Sigmoid colon (tissue), 7 donors: ENCODE measurements around the gene PLPP2. TPM values are rescaled to one million over a fixed set of nuclear protein-coding genes. Genes with fewer than 3 reads are reported as not detected.
"Not testable (repeated sequence)": the region's sequence is repeated elsewhere in the genome, so short reads cannot be mapped to it uniquely, and the experiment has no call there.

Experiments used
- DNase-seq: peaks from one replicate; pipeline ENCODE4 v3.0.0-alpha.2; 2019
- H3K27ac ChIP-seq, 4 donors: fragments of 200-600 bp; sonication (generic); one replicate each; pipeline ENCODE4 v1.5.1; 2016 to 2019; ENCODE audit warnings: mild to moderate bottlenecking in 1 of 4
- H3K27me3 ChIP-seq, 3 donors: fragments of 200-600 bp; sonication (generic); one replicate each; pipeline ENCODE4 v1.5.1; 2019; ENCODE audit warnings: mild to moderate bottlenecking in 1 of 3
- H3K36me3 ChIP-seq, 4 donors: fragments of 200-600 bp; sonication (generic); one replicate each; pipeline ENCODE4 v1.5.1; 2016 to 2019
- H3K4me1 ChIP-seq, 4 donors: fragments of 200-600 bp; sonication (generic); one replicate each; pipeline ENCODE4 v1.5.1; 2017 to 2019
- H3K4me3 ChIP-seq, 4 donors: fragments of 200-600 bp; sonication (generic); one replicate each; pipeline ENCODE4 v1.5.1; 2017 to 2019; ENCODE audit warnings: mild to moderate bottlenecking in 2 of 4, moderate library complexity in 1 of 4
- H3K9me3 ChIP-seq, 4 donors: fragments of 200-600 bp in 3 of 4; sonication (generic) in 3 of 4; one replicate each; pipeline versions ENCODE4 v1.5.1 to v1.6.1; 2013 to 2019
- CTCF ChIP-seq, 4 experiments: fragments of 450-650 bp in 3 of 4; fragments of 200-600 bp in 1 of 4; IDR thresholded peaks; one replicate each; pipeline ENCODE4 v1.5.1; 2016 to 2019; ENCODE audit warnings: antibody characterized with exemption in 4 of 4, mild to moderate bottlenecking in 3 of 4, moderate library complexity in 2 of 4
- EP300 ChIP-seq, 4 donors: sonication (generic); formaldehyde crosslinking; IDR thresholded peaks; one replicate each; pipeline ENCODE4 v1.6.1; 2017; ENCODE audit warnings: antibody characterized with exemption in 4 of 4
- POLR2A ChIP-seq, 2 donors: fragments of 450-650 bp; IDR thresholded peaks; one replicate each; pipeline ENCODE4 v1.6.1; 2016; ENCODE audit warnings: antibody characterized with exemption in 2 of 2, mild to moderate bottlenecking in 2 of 2, moderate library complexity in 2 of 2
- POLR2AphosphoS5 ChIP-seq, 4 donors: sonication (generic); formaldehyde crosslinking; IDR thresholded peaks; one replicate each; pipeline ENCODE4 v1.6.1; 2017; ENCODE audit warnings: antibody characterized with exemption in 4 of 4
- WGBS, 2 donors: extraction: QIAGEN DNeasy Blood & Tissue Kit; methylation state at CpG; one replicate each; pipeline ENCODE4 v1.1.7; 2013; 5-methylcytosine and 5-hydroxymethylcytosine counted together
- intact Hi-C: fragments of 100-400 bp; cut with DNase I; formaldehyde crosslinking; loops from one replicate; pipeline ENCODE4 v1.15.1; 2023
- polyA plus RNA-seq, 3 donors: library from polyadenylated mRNA; stranded (reverse); fragments of 200-250 nt; gene quantifications; one replicate each; pipeline ENCODE4 v1.2.3, GENCODE V29; 2013
- total RNA-seq, 4 donors: library from RNA; depleted of rRNA; stranded (reverse); fragments of >200 nt; gene quantifications; one replicate each; pipeline ENCODE4 v1.1.0, GENCODE V29; 2016
- donor health status: healthy with polysubstance abuse.
- donor health status: Bipolar disorder and iron deficiency.
- donor health status: healthy.

Gene PLPP2
- total and polyA plus RNA-seq, 7 donors, result 1.6 to 111 (median 3.6) TPM

DNA sequence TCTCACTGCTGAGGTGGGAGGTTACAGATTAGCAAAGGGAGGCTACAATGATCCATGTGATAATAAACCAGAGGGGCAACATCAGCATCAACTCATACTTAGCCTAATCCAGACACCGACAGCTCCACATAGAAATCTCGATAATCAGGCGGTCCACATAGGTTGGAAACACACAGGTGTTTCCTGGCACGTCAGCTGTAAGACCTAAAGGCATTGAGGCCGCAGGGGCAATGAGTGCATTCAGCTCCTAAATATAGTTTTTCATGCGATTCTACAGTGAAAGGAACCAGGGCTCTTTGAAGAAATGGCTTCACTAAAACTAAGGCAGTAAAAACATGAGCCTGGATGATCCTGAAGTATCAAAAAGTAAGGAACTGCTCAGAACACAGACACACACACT is 19.3 kb downstream of the PLPP2 start:
- H3K4me3 ChIP-seq, result no peak overlapping the region
- no peak overlapping the region for H3K27ac ChIP-seq
- DNase-seq, result no peak
- H3K27me3 ChIP-seq, result peaks cover 2 to 27% (median 26%) of the 10 kb centered on the region in 3 donors
- peaks cover 0 to 9% (median 5%) of the 10 kb centered on the region in 4 donors for H3K4me1 ChIP-seq
- H3K36me3 ChIP-seq, result no peaks in the 10 kb centered on the region
- WGBS, 2 donors, result 47 to 75% methylated on average over 6 of the region's 6 CpGs
- H3K9me3 ChIP-seq, result no peaks in the 10 kb centered on the region
- no peak for TF ChIP-seq CTCF (IDR thresholded peaks at IDR 0.05)
- no peak for TF ChIP-seq POLR2AphosphoS5 (IDR thresholded peaks at IDR 0.05)
- no peak for TF ChIP-seq POLR2A (IDR thresholded peaks at IDR 0.05)
- no peak for TF ChIP-seq EP300 (IDR thresholded peaks at IDR 0.05)
- intact Hi-C loops, result no loop called here

GRCh38 chr19:270766-271318 is 20.4 kb downstream of the PLPP2 start:
- DNase-seq, H3K36me3 ChIP-seq, H3K27ac ChIP-seq, H3K4me3 ChIP-seq, H3K9me3 ChIP-seq, intact Hi-C loops: not testable (repeated sequence)
- Histone ChIP-seq H3K4me1 (peaks cover 0 to 12% (median 7%) of the 10 kb centered on the region in 4 donors), H3K27me3 (peaks cover 6 to 36% (median 34%) of the 10 kb centered on the region in 3 donors)
- 77 to 86% methylated on average over 12 of the region's 12 CpGs for WGBS, 2 donors

DNA sequence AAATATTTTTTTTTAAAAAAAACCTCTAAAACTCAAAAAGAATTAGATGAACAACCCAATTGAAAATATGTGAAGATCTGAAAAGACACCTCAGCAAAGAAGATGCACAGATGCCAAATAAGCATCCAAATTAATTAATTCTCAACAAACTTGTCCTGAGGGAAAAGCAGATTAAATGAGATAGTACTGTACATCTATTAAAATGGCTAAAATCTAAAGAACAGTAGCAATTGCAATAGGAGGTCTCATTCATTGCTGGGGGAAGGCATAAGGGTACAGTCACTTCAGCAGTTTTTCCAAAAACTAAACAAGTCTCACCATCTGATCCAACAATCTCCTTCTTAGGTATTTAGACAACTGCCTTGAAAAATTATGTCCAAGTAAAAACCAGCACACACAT is 22.0 kb downstream of the PLPP2 start:
- intact Hi-C loops, result no loop called here
- Histone ChIP-seq H3K4me3 (no peak overlapping the region), H3K9me3 (no peaks in the 10 kb centered on the region), H3K27ac (no peak overlapping the region), H3K27me3 (peaks cover 6 to 50% (median 41%) of the 10 kb centered on the region in 3 donors), H3K36me3 (no peaks in the 10 kb centered on the region), H3K4me1 (peaks cover 0 to 12% (median 7%) of the 10 kb centered on the region in 4 donors)
- DNase-seq, result no peak
- TF ChIP-seq CTCF (IDR thresholded peaks at IDR 0.05) (no peak), POLR2AphosphoS5 (IDR thresholded peaks at IDR 0.05) (no peak), POLR2A (IDR thresholded peaks at IDR 0.05) (no peak), EP300 (IDR thresholded peaks at IDR 0.05) (no peak)

DNA sequence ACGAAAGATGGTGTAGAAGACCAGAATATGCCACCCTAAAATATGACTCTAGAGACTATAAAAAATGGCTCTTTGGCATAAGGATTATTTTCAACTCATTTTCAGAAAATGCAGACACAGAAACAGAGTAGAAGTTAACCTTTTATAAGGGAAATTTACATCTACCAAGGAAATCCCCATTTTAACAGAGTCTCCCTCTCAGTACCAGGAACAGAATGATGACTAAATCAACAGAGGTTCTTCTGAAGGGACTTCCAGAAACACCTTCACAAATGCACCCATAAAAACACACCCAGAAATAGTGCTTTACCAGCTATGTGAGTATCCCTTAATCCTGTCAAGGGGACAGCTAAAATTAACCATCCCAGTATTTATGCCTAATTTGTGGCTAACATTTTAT is 29.1 kb downstream of the PLPP2 start:
- no peak for DNase-seq
- peaks cover 4 to 53% (median 18%) of the 10 kb centered on the region in 3 donors for H3K27me3 ChIP-seq
- H3K9me3 ChIP-seq, result no peaks in the 10 kb centered on the region
- TF ChIP-seq EP300 (IDR thresholded peaks at IDR 0.05) (no peak), POLR2A (IDR thresholded peaks at IDR 0.05) (no peak), POLR2AphosphoS5 (IDR thresholded peaks at IDR 0.05) (no peak)
- peaks cover 0 to 6% (median 5%) of the 10 kb centered on the region in 4 donors for H3K4me1 ChIP-seq
- WGBS, 2 donors, result 76 to 97% methylated on average over 1 of the region's 1 CpG
- no peak overlapping the region for H3K4me3 ChIP-seq
- intact Hi-C loops, result no loop called here
- no peaks in the 10 kb centered on the region for H3K36me3 ChIP-seq
- H3K27ac ChIP-seq, result no peak overlapping the region

- H3K36me3 ChIP-seq, H3K9me3 ChIP-seq, DNase-seq, H3K27ac ChIP-seq, H3K4me1 ChIP-seq, H3K4me3 ChIP-seq, intact Hi-C loops: not testable (repeated sequence)
- 63 to 65% methylated on average over 3 of the region's 3 CpGs for WGBS, 2 donors
- H3K27me3 ChIP-seq, result peaks cover 0 to 17% (median 4%) of the 10 kb centered on the region in 3 donors
Measured at GRCh38 chr19:256804-257203, 34.4 kb downstream of the PLPP2 start.

GRCh38 chr19:252421-253186 is 38.6 kb downstream of the PLPP2 start:
- H3K27ac ChIP-seq, H3K4me1 ChIP-seq, intact Hi-C loops, H3K4me3 ChIP-seq, H3K36me3 ChIP-seq, DNase-seq, H3K9me3 ChIP-seq: not testable (repeated sequence)
- 40 to 54% methylated on average over 7 of the region's 7 CpGs for WGBS, 2 donors
- H3K27me3 ChIP-seq, result peaks cover 0 to 10% (median 4%) of the 10 kb centered on the region in 3 donors
